ENCODE data around the gene MOCOS. TPM values are rescaled to one million over a fixed set of nuclear protein-coding genes. Genes with fewer than 3 reads are reported as not detected.

MOCOS gene
- total RNA-seq, 1 experiment from 2014 or later, result 12.1 TPM

DNA sequence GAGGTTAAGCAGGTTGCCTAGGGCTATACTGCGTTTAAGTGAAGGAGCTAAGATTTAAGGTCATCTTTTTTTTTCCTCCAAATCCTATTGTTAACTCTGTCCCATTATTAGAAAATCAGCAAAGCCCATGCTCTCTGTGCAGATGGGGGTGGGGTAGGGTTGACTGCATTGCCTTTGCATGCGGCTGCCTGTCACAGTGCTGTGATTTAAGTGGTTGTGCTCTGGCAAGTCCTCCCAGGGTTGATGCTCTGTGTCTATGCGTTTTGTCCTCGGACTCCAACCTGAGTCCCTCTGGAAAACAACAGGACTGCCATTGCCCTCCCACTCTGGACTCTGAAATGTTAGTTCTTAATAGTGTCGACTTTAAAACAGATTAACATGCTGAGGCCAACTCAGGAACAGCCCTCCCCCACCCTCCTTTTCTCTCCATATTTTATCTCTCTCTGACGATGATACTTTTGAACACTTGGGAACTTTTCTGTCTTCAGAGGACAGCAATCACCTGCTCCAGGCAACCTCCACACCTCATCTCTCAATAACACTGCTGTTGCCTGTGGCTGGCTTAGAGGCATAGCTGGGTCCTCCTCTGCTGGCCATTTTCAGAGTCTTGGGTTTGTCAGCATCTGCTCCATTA is 116.0 kb downstream of the MOCOS start:
- Histone ChIP-seq H3K4me1 (ENCODE audit: control insufficient read depth in 1 of 2, insufficient read depth in 2 of 2, low read length in 2 of 2) (peaks cover 2 to 4% of the 10 kb centered on the region in 2 experiments), H3K9me3 (ENCODE audit: control insufficient read depth in 1 of 2, insufficient read depth in 1 of 2, low read depth in 1 of 2, low read length in 2 of 2) (no peaks in the 10 kb centered on the region), H3K4me2 (ENCODE audit: low read length) (no peak overlapping the region), H4K20me1 (ENCODE audit: insufficient read depth) (no peaks in the 10 kb centered on the region), H3K36me3 (ENCODE audit: control insufficient read depth in 1 of 2, insufficient read depth in 2 of 2, low read length in 2 of 2) (no peaks in the 10 kb centered on the region), H3K9me2 (ENCODE audit: insufficient read depth) (no peaks in the 10 kb centered on the region), H3K27me3 (ENCODE audit: insufficient read depth, low read length) (peaks cover 19% of the 10 kb centered on the region), H3K4me3 (replicated peaks in 1 of 2; ENCODE audit: low read depth in 1 of 2, low read length in 2 of 2) (no peak overlapping the region), H3K79me2 (ENCODE audit: insufficient read depth, low read length) (no peaks in the 10 kb centered on the region), H2AFZ (ENCODE audit: low read depth, low read length, poor library complexity, severe bottlenecking) (no peak overlapping the region), H3K9ac (ENCODE audit: low read length) (no peak overlapping the region), H3K27ac (ENCODE audit: low read depth, low read length) (no peak overlapping the region)
- ATAC-seq (no peak), DNase-seq (ENCODE audit: low read depth, low spot score) (no peak)
- BruUV-seq (replicated peaks), result no TSS peak
- intact Hi-C loops (cut with micrococcal nuclease), result no loop called here
- POLR2A ChIA-PET, result no interaction called here
- TF ChIP-seq ZNF274 (IDR thresholded peaks at IDR 0.05; ENCODE audit: low read depth, low read length), result no peak
- no peak for TF ChIP-seq ATF3 (IDR thresholded peaks at IDR 0.05)
- no peak for TF ChIP-seq TCF7L2 (IDR thresholded peaks at IDR 0.05; ENCODE audit: borderline replicate concordance, extremely low read depth, insufficient read depth, insufficient read length)
- TF ChIP-seq EZH2 (IDR thresholded peaks at IDR 0.05), result no peak
- TF ChIP-seq ZBTB33 (IDR thresholded peaks at IDR 0.05; ENCODE audit: extremely low read depth, insufficient replicate concordance, low read length), result no peak
- TF ChIP-seq, protein P1, sequence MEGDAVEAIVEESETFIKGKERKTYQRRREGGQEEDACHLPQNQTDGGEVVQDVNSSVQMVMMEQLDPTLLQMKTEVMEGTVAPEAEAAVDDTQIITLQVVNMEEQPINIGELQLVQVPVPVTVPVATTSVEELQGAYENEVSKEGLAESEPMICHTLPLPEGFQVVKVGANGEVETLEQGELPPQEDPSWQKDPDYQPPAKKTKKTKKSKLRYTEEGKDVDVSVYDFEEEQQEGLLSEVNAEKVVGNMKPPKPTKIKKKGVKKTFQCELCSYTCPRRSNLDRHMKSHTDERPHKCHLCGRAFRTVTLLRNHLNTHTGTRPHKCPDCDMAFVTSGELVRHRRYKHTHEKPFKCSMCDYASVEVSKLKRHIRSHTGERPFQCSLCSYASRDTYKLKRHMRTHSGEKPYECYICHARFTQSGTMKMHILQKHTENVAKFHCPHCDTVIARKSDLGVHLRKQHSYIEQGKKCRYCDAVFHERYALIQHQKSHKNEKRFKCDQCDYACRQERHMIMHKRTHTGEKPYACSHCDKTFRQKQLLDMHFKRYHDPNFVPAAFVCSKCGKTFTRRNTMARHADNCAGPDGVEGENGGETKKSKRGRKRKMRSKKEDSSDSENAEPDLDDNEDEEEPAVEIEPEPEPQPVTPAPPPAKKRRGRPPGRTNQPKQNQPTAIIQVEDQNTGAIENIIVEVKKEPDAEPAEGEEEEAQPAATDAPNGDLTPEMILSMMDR (IDR thresholded peaks at IDR 0.05 in 2 of 3, conservative IDR thresholded peaks at IDR 0.05 in 1 of 3; ENCODE audit: borderline replicate concordance in 1 of 3, insufficient read depth in 1 of 3, low read depth in 2 of 3, low read length in 2 of 3), result no peak
- TF ChIP-seq SP1 (IDR thresholded peaks at IDR 0.05; ENCODE audit: low read depth), result no peak
- TF ChIP-seq RAD21 (IDR thresholded peaks at IDR 0.05; ENCODE audit: low read depth), result no peak
- no peak for TF ChIP-seq REST (IDR thresholded peaks at IDR 0.05; ENCODE audit: low read depth)
- no peak for TF ChIP-seq SRF (IDR thresholded peaks at IDR 0.05; ENCODE audit: low read depth)
- no peak for TF ChIP-seq YY1 (IDR thresholded peaks at IDR 0.05; ENCODE audit: extremely low read depth, insufficient replicate concordance, low read depth, low read length)
- no peak for TF ChIP-seq CBX3 (IDR thresholded peaks at IDR 0.05; ENCODE audit: low read depth)
- no peak for TF ChIP-seq POLR2AphosphoS5 (IDR thresholded peaks at IDR 0.05; ENCODE audit: low read depth, low read length)
- no peak for TF ChIP-seq MAX (IDR thresholded peaks at IDR 0.05)
- no peak for TF ChIP-seq EGR1 (IDR thresholded peaks at IDR 0.05; ENCODE audit: low read depth)
- no peak for TF ChIP-seq ZFX (IDR thresholded peaks at IDR 0.05)
- TF ChIP-seq POLR2A (IDR thresholded peaks at IDR 0.05; ENCODE audit: borderline replicate concordance, extremely low read depth, insufficient read depth, insufficient read length), result no peak
- TF ChIP-seq SIN3A (IDR thresholded peaks at IDR 0.05; ENCODE audit: low read depth), result no peak
- CTCF ChIA-PET, result no interaction called here
- RAD21 ChIA-PET (ENCODE audit: low non-redundant PET in 1 of 2, low total read pairs in 2 of 2, uncharacterized antibody in 2 of 2, unreplicated experiment in 2 of 2), result no interaction called here
